ENCODE measurements around the gene RNLS.

RNLS gene

DNA sequence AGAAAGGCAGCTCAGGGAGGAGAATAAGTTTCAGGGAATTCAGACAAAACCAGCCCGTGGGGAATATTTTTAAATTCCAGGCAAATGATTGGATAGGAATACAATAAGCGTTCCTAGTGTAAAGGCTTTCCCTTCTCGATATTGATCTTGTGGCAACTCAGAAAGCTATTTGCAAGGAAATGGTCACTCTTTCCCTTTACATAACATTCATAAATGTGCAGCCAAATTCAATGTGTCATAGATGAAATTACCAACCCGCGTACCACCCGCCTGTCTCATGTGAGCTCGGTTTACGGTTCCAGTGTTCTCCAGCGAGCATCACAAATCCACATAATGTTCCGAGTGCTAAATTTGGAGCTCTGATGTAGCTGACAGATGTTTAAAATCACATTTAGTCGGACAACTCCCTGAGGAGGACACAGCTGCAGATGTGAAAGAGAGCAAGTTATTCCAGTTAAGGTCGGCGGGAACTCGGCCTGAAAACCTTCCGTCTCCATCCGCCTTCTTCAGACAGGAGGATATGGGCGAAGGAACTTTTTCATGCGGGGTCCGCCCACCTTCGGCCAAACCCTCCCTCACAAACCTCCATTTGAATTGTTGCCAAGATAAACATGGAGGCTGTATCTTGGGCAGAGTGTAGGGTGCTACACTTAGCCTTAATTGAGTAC is 327.0 kb downstream of the RNLS start:
- Mint-ChIP-seq H3K36me3 (ENCODE audit: low read depth) (peaks cover 4% of the 10 kb centered on the region), H3K4me3 (no peak overlapping the region), H3K27ac (no peak overlapping the region), H3K27me3 (ENCODE audit: low read depth) (no peaks in the 10 kb centered on the region), H3K9me3 (peaks cover 5% of the 10 kb centered on the region), H3K4me1 (ENCODE audit: low read depth) (peaks cover 15% of the 10 kb centered on the region)

- H3K9me3 Mint-ChIP-seq: no peaks in the 10 kb centered on the region
- H3K4me3 Mint-ChIP-seq: no peak overlapping the region
- peaks cover 2% of the 10 kb centered on the region for H3K36me3 Mint-ChIP-seq (ENCODE audit: low read depth)
- H3K4me1 Mint-ChIP-seq (ENCODE audit: low read depth): peaks cover 8% of the 10 kb centered on the region
- H3K27me3 Mint-ChIP-seq (ENCODE audit: low read depth): no peaks in the 10 kb centered on the region
- H3K27ac Mint-ChIP-seq: peak overlapping the region; percentile 28
These were observed 329.0 kb downstream of the RNLS start for GRCh38 chr10:88254091-88254490.

GRCh38 chr10:88253622-88254021 is 329.5 kb downstream of the RNLS start:
- Mint-ChIP-seq H3K36me3 (ENCODE audit: low read depth) (peaks cover 2% of the 10 kb centered on the region), H3K9me3 (no peaks in the 10 kb centered on the region), H3K4me3 (no peak overlapping the region), H3K4me1 (ENCODE audit: low read depth) (peaks cover 6% of the 10 kb centered on the region), H3K27me3 (ENCODE audit: low read depth) (no peaks in the 10 kb centered on the region), H3K27ac (no peak overlapping the region)

- Mint-ChIP-seq H3K9me3 (no peaks in the 10 kb centered on the region), H3K4me3 (no peak overlapping the region), H3K36me3 (ENCODE audit: low read depth) (peaks cover 2% of the 10 kb centered on the region), H3K27me3 (ENCODE audit: low read depth) (no peaks in the 10 kb centered on the region), H3K4me1 (ENCODE audit: low read depth) (peaks cover 6% of the 10 kb centered on the region), H3K27ac (no peak overlapping the region)
These were observed 330.0 kb downstream of the RNLS start for GRCh38 chr10:88253128-88253527.

DNA sequence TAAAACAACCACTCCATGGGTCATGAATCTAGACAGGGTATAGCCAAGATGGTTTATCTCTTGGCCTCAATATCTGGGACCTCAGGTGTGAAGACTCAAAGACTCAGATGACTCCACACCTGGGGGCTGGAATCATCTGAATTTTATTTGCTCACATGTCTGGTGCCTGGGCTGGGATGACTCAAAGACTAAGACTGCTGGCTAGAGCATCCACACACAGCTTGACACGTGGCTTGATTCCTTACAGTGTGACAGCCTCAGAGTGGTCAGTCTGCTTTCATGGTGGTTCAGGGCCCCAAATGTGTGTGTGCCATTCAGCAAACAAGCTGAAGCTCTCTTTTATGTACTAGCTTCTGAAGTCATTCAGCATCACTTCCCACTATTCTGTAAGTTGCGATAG is 333.7 kb downstream of the RNLS start:
- Mint-ChIP-seq H3K4me1 (ENCODE audit: low read depth) (peaks cover 18% of the 10 kb centered on the region), H3K27ac (no peak overlapping the region), H3K36me3 (ENCODE audit: low read depth) (peaks cover 2% of the 10 kb centered on the region), H3K9me3 (no peaks in the 10 kb centered on the region), H3K4me3 (no peak overlapping the region), H3K27me3 (ENCODE audit: low read depth) (peaks cover 8% of the 10 kb centered on the region)

DNA sequence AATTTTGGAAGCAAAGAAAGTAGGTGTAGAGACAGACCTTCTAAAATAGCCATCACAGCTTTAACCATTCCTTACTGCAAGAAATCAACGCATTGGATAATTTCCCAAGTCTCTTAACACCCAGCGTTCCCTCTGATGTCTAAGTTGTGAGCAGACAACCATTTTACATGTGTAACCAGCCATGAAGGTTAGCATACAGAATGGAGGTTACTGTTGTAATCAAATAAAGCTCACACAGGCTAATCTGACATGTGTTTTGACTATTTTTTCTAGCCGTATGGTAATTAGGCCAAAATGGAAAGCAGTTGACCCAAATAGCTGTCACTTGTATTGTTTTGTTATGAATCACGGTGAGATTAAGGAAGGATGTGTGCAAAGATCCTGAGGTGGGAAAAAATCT is 336.4 kb downstream of the RNLS start:
- Mint-ChIP-seq H3K4me1 (ENCODE audit: low read depth) (peaks cover 16% of the 10 kb centered on the region), H3K9me3 (no peaks in the 10 kb centered on the region), H3K4me3 (no peak overlapping the region), H3K36me3 (ENCODE audit: low read depth) (no peaks in the 10 kb centered on the region), H3K27me3 (ENCODE audit: low read depth) (peaks cover 10% of the 10 kb centered on the region), H3K27ac (no peak overlapping the region)

DNA sequence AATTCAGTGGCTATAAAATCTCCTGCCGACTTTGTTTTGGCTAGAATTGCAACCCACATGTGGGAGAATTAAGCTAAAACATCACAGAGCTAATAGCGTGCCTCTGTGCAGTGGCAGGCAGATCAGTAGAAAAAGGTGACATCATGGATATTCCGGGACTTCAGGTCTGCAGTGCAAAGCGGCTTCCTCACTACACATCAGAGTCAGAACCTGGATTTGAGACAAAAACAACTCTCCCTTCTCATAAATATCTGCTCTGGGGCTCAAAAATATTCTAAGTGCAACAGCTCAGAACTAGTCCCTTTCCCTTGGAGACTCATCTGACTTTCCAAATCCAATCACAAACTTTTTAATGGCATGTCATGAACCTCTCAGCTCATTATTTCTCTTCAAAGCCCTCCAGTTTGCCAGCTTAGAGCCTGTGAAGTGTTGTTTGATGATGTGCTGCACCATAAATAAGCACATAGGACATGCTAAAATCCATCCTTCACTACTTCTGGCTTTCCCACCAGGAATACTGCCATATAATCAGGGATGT is 337.1 kb downstream of the RNLS start:
- H3K4me1 Mint-ChIP-seq (ENCODE audit: low read depth): peaks cover 16% of the 10 kb centered on the region
- peak overlapping the region; percentile 21 for H3K27ac Mint-ChIP-seq
- H3K9me3 Mint-ChIP-seq: no peaks in the 10 kb centered on the region
- no peaks in the 10 kb centered on the region for H3K36me3 Mint-ChIP-seq (ENCODE audit: low read depth)
- H3K4me3 Mint-ChIP-seq: no peak overlapping the region
- H3K27me3 Mint-ChIP-seq (ENCODE audit: low read depth): peaks cover 13% of the 10 kb centered on the region

- Mint-ChIP-seq H3K36me3 (ENCODE audit: low read depth) (no peaks in the 10 kb centered on the region), H3K9me3 (no peaks in the 10 kb centered on the region), H3K4me3 (no peak overlapping the region), H3K27me3 (ENCODE audit: low read depth) (peaks cover 18% of the 10 kb centered on the region), H3K27ac (no peak overlapping the region), H3K4me1 (ENCODE audit: low read depth) (peaks cover 16% of the 10 kb centered on the region)
These were observed 338.1 kb downstream of the RNLS start for GRCh38 chr10:88244781-88245625.

- no peaks in the 10 kb centered on the region for H3K36me3 Mint-ChIP-seq (ENCODE audit: low read depth)
- H3K27me3 Mint-ChIP-seq (ENCODE audit: low read depth): peaks cover 21% of the 10 kb centered on the region
- no peak overlapping the region for H3K27ac Mint-ChIP-seq
- no peaks in the 10 kb centered on the region for H3K9me3 Mint-ChIP-seq
- no peak overlapping the region for H3K4me3 Mint-ChIP-seq
- peaks cover 16% of the 10 kb centered on the region for H3K4me1 Mint-ChIP-seq (ENCODE audit: low read depth)
These were observed 339.0 kb downstream of the RNLS start for GRCh38 chr10:88243836-88244730.

DNA sequence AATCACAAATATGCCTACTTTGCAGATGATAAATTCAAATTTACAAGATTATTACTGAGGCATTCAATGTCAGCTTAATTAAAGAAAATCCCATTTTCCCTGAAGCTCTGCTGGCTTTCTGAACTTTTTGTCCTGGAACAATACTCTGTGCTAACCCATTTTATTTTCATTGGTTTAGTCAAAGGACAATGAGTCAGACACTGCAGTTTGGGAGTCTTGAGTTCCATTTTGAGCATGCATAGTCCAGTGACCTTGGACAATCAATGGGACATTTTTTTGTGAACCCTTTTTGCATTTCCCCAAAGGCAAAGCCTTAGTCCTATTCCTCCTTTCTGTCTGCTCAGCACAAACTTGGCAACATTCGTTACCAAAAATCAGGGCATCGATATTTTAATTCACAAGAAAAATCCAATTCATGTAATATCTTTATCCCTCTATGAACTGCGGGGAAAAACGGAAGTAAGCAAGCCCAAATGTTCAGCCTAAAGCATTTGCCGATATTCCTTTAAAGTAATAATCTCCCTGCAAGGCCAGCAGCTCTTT is 339.8 kb downstream of the RNLS start:
- Mint-ChIP-seq H3K36me3 (ENCODE audit: low read depth) (no peaks in the 10 kb centered on the region), H3K9me3 (no peaks in the 10 kb centered on the region), H3K27ac (no peak overlapping the region), H3K27me3 (ENCODE audit: low read depth) (peaks cover 22% of the 10 kb centered on the region), H3K4me1 (ENCODE audit: low read depth) (peaks cover 16% of the 10 kb centered on the region), H3K4me3 (no peak overlapping the region)

DNA sequence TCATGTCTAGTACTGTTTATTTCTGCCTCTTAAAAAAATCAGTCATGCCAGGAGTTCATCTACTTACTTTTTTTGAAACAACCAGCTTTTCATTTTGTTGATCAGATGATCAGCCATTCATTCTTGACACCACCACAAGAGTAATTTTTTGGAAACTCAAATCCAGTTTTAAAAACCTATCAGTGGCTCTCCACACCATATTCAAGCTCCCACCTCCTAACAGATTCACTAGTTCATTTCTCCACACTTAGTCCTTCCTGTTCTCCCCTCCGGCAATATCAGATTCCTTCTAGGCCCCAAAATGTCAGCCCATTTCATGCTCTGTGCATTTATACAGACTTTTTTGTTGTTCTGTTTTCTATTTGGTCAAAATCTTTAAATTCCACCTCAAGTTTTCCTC is 341.6 kb downstream of the RNLS start:
- Mint-ChIP-seq H3K4me1 (ENCODE audit: low read depth) (peaks cover 12% of the 10 kb centered on the region), H3K4me3 (no peak overlapping the region), H3K9me3 (no peaks in the 10 kb centered on the region), H3K27me3 (ENCODE audit: low read depth) (peaks cover 22% of the 10 kb centered on the region), H3K27ac (no peak overlapping the region), H3K36me3 (ENCODE audit: low read depth) (no peaks in the 10 kb centered on the region)

- no peaks in the 10 kb centered on the region for H3K36me3 Mint-ChIP-seq (ENCODE audit: low read depth)
- no peak overlapping the region for H3K27ac Mint-ChIP-seq
- H3K4me1 Mint-ChIP-seq (ENCODE audit: low read depth): peaks cover 10% of the 10 kb centered on the region
- H3K4me3 Mint-ChIP-seq: no peak overlapping the region
- no peaks in the 10 kb centered on the region for H3K9me3 Mint-ChIP-seq
- H3K27me3 Mint-ChIP-seq (ENCODE audit: low read depth): peaks cover 14% of the 10 kb centered on the region
These were observed 343.9 kb downstream of the RNLS start for GRCh38 chr10:88239212-88239611.

DNA sequence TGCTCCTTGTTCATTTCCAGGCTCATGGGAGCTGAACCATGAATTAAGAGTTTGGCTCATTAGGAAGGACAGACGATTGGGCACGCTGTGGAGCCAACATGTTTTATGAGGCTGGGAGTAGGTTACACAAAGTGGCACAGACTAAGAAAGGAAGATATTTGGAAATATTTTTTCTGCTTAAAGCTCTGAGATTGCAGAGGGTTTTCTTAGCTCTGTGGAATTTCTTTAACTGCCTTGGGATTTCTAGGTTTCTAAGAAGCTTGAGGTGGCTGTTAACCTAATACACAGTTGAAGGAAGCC is 344.6 kb downstream of the RNLS start:
- Mint-ChIP-seq H3K27ac (no peak overlapping the region), H3K36me3 (ENCODE audit: low read depth) (peaks cover 3% of the 10 kb centered on the region), H3K9me3 (peaks cover 3% of the 10 kb centered on the region), H3K4me3 (no peak overlapping the region), H3K27me3 (ENCODE audit: low read depth) (peaks cover 14% of the 10 kb centered on the region), H3K4me1 (ENCODE audit: low read depth) (peaks cover 8% of the 10 kb centered on the region)

GRCh38 chr10:88237896-88238614 is 345.1 kb downstream of the RNLS start:
- Mint-ChIP-seq H3K4me1 (ENCODE audit: low read depth) (peaks cover 8% of the 10 kb centered on the region), H3K36me3 (ENCODE audit: low read depth) (peaks cover 3% of the 10 kb centered on the region), H3K4me3 (no peak overlapping the region), H3K27me3 (ENCODE audit: low read depth) (peaks cover 14% of the 10 kb centered on the region), H3K9me3 (peaks cover 3% of the 10 kb centered on the region), H3K27ac (no peak overlapping the region)

Measured in T-helper 1 cell treated with Interleukin-12 subunit alpha and Interleukin-12 subunit beta and Interleukin-4 antibody, amounts not matched to agents 30 μg/mL and 1 μg/mL, for 36 hours (primary cell).